Body of pancreas (tissue), 4 donors: ENCODE measurements around the gene CTPS1. TPM values are rescaled to one million over a fixed set of nuclear protein-coding genes. Genes with fewer than 3 reads are reported as not detected.

ENCODE experiments used
- ATAC-seq: fragments of 150-250 bp; one replicate; pipeline ENCODE4 v1.9.1; 2016
- DNase-seq, 4 donors: peaks; one replicate each; pipeline ENCODE4 v3.0.0-alpha.2; 2019
- H3K27ac ChIP-seq, 4 donors: fragments of 200-600 bp; sonication (generic); 1 replicate in 3 of 4; 2 replicates in 1 of 4; pipeline versions ENCODE4 v1.5.1 to v1.6.1; 2016 to 2019; ENCODE audit warnings: mild to moderate bottlenecking in 1 of 4, mixed read lengths in 1 of 4, moderate library complexity in 1 of 4
- H3K27me3 ChIP-seq, 2 donors: fragments of 200-600 bp; sonication (generic); one replicate each; pipeline ENCODE4 v1.6.0; 2016; ENCODE audit warnings: mild to moderate bottlenecking in 1 of 2
- H3K36me3 ChIP-seq, 2 donors: fragments of 200-600 bp; sonication (generic); replicated peaks in 1 of 2; 2 replicates each; pipeline ENCODE4 v1.5.1; 2016; ENCODE audit warnings: low read depth in 2 of 2; ENCODE audit not compliant: insufficient read depth in 1 of 2
- H3K4me1 ChIP-seq: fragments of 200-600 bp; sonication (generic); one replicate; pipeline ENCODE4 v1.6.0; 2016
- H3K4me3 ChIP-seq, 2 donors: fragments of 200-600 bp; sonication (generic); 1 replicate in 1 of 2; 2 replicates in 1 of 2; pipeline ENCODE4 v1.5.1; 2016 to 2019
- H3K9me3 ChIP-seq, 3 donors: fragments of 200-600 bp; sonication (generic); 1 replicate in 2 of 3; 2 replicates in 1 of 3; pipeline ENCODE4 v1.5.1; 2016
- CTCF ChIP-seq, 7 experiments: fragments of 450-650 bp in 4 of 7; fragments of 200-600 bp in 3 of 7; sonication (generic) in 3 of 7; IDR thresholded peaks; one replicate each; pipeline ENCODE4 v1.5.1; 2016 to 2019; ENCODE audit warnings: antibody characterized with exemption in 7 of 7
- POLR2A ChIP-seq, 3 donors: fragments of 450-650 bp; IDR thresholded peaks; one replicate each; pipeline ENCODE4 v1.6.1; 2016; ENCODE audit warnings: antibody characterized with exemption in 3 of 3, mild to moderate bottlenecking in 2 of 3
- WGBS, 2 donors: methylation state at CpG; one replicate each; pipeline ENCODE4 v1.1.5; 2017; 5-methylcytosine and 5-hydroxymethylcytosine counted together
- intact Hi-C: fragments of 100-400 bp; cut with DNase I; formaldehyde crosslinking; loops from one replicate; pipeline ENCODE4 v1.15.1; 2023
- total RNA-seq, 2 donors: library from RNA; depleted of rRNA; stranded (reverse); fragments of >200 nt; gene quantifications; one replicate each; pipeline ENCODE4 v1.1.0, GENCODE V29; 2016

Gene CTPS1
- total RNA-seq, 2 donors from 2014 or later, result 8.9 to 13.0 TPM

- intact Hi-C loops, result no loop called here
- Histone ChIP-seq H3K9me3 (no peaks in the 10 kb centered on the region), H3K36me3 (peaks cover 6 to 10% of the 10 kb centered on the region in 2 donors), H3K27ac (peak overlapping the region in 2 of 4 donors; percentile 62 to 75), H3K27me3 (no peaks in the 10 kb centered on the region), H3K4me1 (peaks cover 31% of the 10 kb centered on the region), H3K4me3 (no peak overlapping the region)
- TF ChIP-seq POLR2A (IDR thresholded peaks at IDR 0.05) (no peak), CTCF (IDR thresholded peaks at IDR 0.05) (no peak)
- ATAC-seq, result no peak
- no peak for DNase-seq
- 52 to 56% methylated on average over 2 of the region's 2 CpGs for WGBS, 2 donors
Measured at GRCh38 chr1:41044187-41044586, 64.7 kb downstream of the CTPS1 start.

- no peaks in the 10 kb centered on the region for H3K9me3 ChIP-seq
- no peak overlapping the region for H3K4me3 ChIP-seq
- WGBS, 2 donors, result 49 to 53% methylated on average over 5 of the region's 5 CpGs
- no peaks in the 10 kb centered on the region for H3K27me3 ChIP-seq
- peaks cover 6% of the 10 kb centered on the region in 2 donors for H3K36me3 ChIP-seq
- DNase-seq (peak; percentile 45 to 73 (median 64)), ATAC-seq (peak; percentile 90)
- intact Hi-C loops, result no loop called here
- peaks cover 31% of the 10 kb centered on the region for H3K4me1 ChIP-seq
- H3K27ac ChIP-seq, result peak overlapping the region; percentile 62 to 75 (median 65)
- TF ChIP-seq POLR2A (IDR thresholded peaks at IDR 0.05) (no peak), CTCF (IDR thresholded peaks at IDR 0.05) (no peak)
Measured at GRCh38 chr1:41045740-41046139, 66.2 kb downstream of the CTPS1 start.

- peaks cover 6 to 9% of the 10 kb centered on the region in 2 donors for H3K36me3 ChIP-seq
- no peaks in the 10 kb centered on the region for H3K9me3 ChIP-seq
- DNase-seq (peak in 3 of 4 donors; percentile 17 to 44 (median 24)), ATAC-seq (peak; percentile 39)
- peak overlapping the region; percentile 37 to 75 (median 62) for H3K27ac ChIP-seq
- no peaks in the 10 kb centered on the region for H3K27me3 ChIP-seq
- no peak overlapping the region for H3K4me3 ChIP-seq
- intact Hi-C loops, result no loop called here
- TF ChIP-seq CTCF (IDR thresholded peaks at IDR 0.05), result no peak
- TF ChIP-seq POLR2A (IDR thresholded peaks at IDR 0.05), result no peak
- peaks cover 31% of the 10 kb centered on the region for H3K4me1 ChIP-seq
- 69 to 71% methylated on average over 10 of the region's 10 CpGs for WGBS, 2 donors
Measured at GRCh38 chr1:41046347-41046775, 66.9 kb downstream of the CTPS1 start.

- intact Hi-C loops, result no loop called here
- 65 to 75% methylated on average over 3 of the region's 3 CpGs for WGBS, 2 donors
Measured at GRCh38 chr1:41048540-41048939, 69.0 kb downstream of the CTPS1 start.

More at GRCh38 chr1:41048540-41048939, 69.0 kb downstream of the CTPS1 start:
- Histone ChIP-seq H3K27me3 (no peaks in the 10 kb centered on the region), H3K4me1 (peaks cover 31% of the 10 kb centered on the region), H3K9me3 (no peaks in the 10 kb centered on the region), H3K27ac (no peak overlapping the region), H3K4me3 (no peak overlapping the region), H3K36me3 (peaks cover 6 to 12% of the 10 kb centered on the region in 2 donors)
- TF ChIP-seq CTCF (IDR thresholded peaks at IDR 0.05) (no peak), POLR2A (IDR thresholded peaks at IDR 0.05) (no peak)
- no peak for DNase-seq
- ATAC-seq, result no peak
